Measurements from ENCODE around the gene DUOX1. TPM values are rescaled to one million over a fixed set of nuclear protein-coding genes. Genes with fewer than 3 reads are reported as not detected.

The DUOX1 gene
- total RNA-seq, 3 donors from 2014 or later (not counting 1 experiment from before 2014, with no cell fraction given), result 0.20 TPM; not detected in 2

- Histone ChIP-seq H3K27me3 (ENCODE audit: control insufficient read depth, insufficient read depth, low read length) (peaks cover 40% of the 10 kb centered on the region), H3K27ac (ENCODE audit: low read length) (no peak overlapping the region), H3K36me3 (ENCODE audit: control insufficient read depth, insufficient read depth, low read length) (no peaks in the 10 kb centered on the region), H3K9me3 (ENCODE audit: control insufficient read depth, insufficient read depth, low read length) (no peaks in the 10 kb centered on the region), H3K4me1 (ENCODE audit: control insufficient read depth, insufficient read depth, low read length) (peaks cover 21% of the 10 kb centered on the region), H3K4me3 (ENCODE audit: low read length) (no peak overlapping the region)
- intact Hi-C loops (cut with micrococcal nuclease), result no loop called here
- no peaks in the 10 kb centered on the region for H3K36me3 Mint-ChIP-seq
- TF ChIP-seq CTCF (IDR thresholded peaks at IDR 0.05), result no peak
- DNase-seq (no peak), ATAC-seq (no peak)
- H3K27me3 Mint-ChIP-seq (ENCODE audit: low read depth in 2 of 2), result peaks cover 54 to 69% of the 10 kb centered on the region in 2 donors
- H3K4me3 Mint-ChIP-seq, result no peak overlapping the region
- no peaks in the 10 kb centered on the region for H3K9me3 Mint-ChIP-seq
- WGBS (ENCODE audit: insufficient coverage), result 96% methylated on average over 3 of the region's 3 CpGs
- no peak overlapping the region for H3K27ac Mint-ChIP-seq
- H3K4me1 Mint-ChIP-seq, result peaks cover 0 to 16% of the 10 kb centered on the region in 2 donors
These were observed 1.7 kb downstream of the DUOX1 start for GRCh38 chr15:45131510-45131909.

GRCh38 chr15:45132844-45133560, 3.2 kb downstream of the DUOX1 start:
- Mint-ChIP-seq H3K4me1 (peaks cover 0 to 18% of the 10 kb centered on the region in 2 donors), H3K4me3 (no peak overlapping the region), H3K9me3 (no peaks in the 10 kb centered on the region), H3K27ac (no peak overlapping the region), H3K36me3 (no peaks in the 10 kb centered on the region), H3K27me3 (ENCODE audit: low read depth in 2 of 2) (peaks cover 57 to 63% of the 10 kb centered on the region in 2 donors)
- intact Hi-C loops (cut with micrococcal nuclease), result no loop called here
- Histone ChIP-seq H3K27ac (ENCODE audit: low read length) (no peak overlapping the region), H3K36me3 (ENCODE audit: control insufficient read depth, insufficient read depth, low read length) (no peaks in the 10 kb centered on the region), H3K27me3 (ENCODE audit: control insufficient read depth, insufficient read depth, low read length) (peaks cover 39% of the 10 kb centered on the region), H3K4me3 (ENCODE audit: low read length) (no peak overlapping the region), H3K4me1 (ENCODE audit: control insufficient read depth, insufficient read depth, low read length) (peaks cover 21% of the 10 kb centered on the region), H3K9me3 (ENCODE audit: control insufficient read depth, insufficient read depth, low read length) (no peaks in the 10 kb centered on the region)
- no peak for TF ChIP-seq CTCF (IDR thresholded peaks at IDR 0.05)
- DNase-seq, result no peak
- ATAC-seq, result no peak
- 67% methylated on average over 3 of the region's 3 CpGs for WGBS (ENCODE audit: insufficient coverage)

- Histone ChIP-seq H3K27ac (ENCODE audit: low read length) (no peak overlapping the region), H3K36me3 (ENCODE audit: control insufficient read depth, insufficient read depth, low read length) (no peaks in the 10 kb centered on the region), H3K4me1 (ENCODE audit: control insufficient read depth, insufficient read depth, low read length) (peaks cover 21% of the 10 kb centered on the region), H3K27me3 (ENCODE audit: control insufficient read depth, insufficient read depth, low read length) (peaks cover 38% of the 10 kb centered on the region), H3K4me3 (ENCODE audit: low read length) (no peak overlapping the region), H3K9me3 (ENCODE audit: control insufficient read depth, insufficient read depth, low read length) (no peaks in the 10 kb centered on the region)
- intact Hi-C loops (cut with micrococcal nuclease), result no loop called here
- Mint-ChIP-seq H3K27me3 (ENCODE audit: low read depth in 2 of 2) (peaks cover 52 to 57% of the 10 kb centered on the region in 2 donors), H3K36me3 (no peaks in the 10 kb centered on the region), H3K4me3 (no peak overlapping the region), H3K27ac (no peak overlapping the region), H3K9me3 (no peaks in the 10 kb centered on the region), H3K4me1 (peaks cover 0 to 18% of the 10 kb centered on the region in 2 donors)
- no peak for TF ChIP-seq CTCF (IDR thresholded peaks at IDR 0.05)
- 79% methylated on average over 5 of the region's 5 CpGs for WGBS (ENCODE audit: insufficient coverage)
- DNase-seq, result no peak
- ATAC-seq, result no peak
These were observed 3.7 kb downstream of the DUOX1 start for GRCh38 chr15:45133561-45133920.

- H3K27me3 ChIP-seq (ENCODE audit: control insufficient read depth, insufficient read depth, low read length), result peaks cover 33% of the 10 kb centered on the region
- peak overlapping the region in 1 of 2 donors; percentile 39 for H3K27ac Mint-ChIP-seq
- 92% methylated on average over 7 of the region's 7 CpGs for WGBS (ENCODE audit: insufficient coverage)
- H3K36me3 ChIP-seq (ENCODE audit: control insufficient read depth, insufficient read depth, low read length), result no peaks in the 10 kb centered on the region
- H3K4me3 ChIP-seq (ENCODE audit: low read length), result no peak overlapping the region
- peaks cover 47 to 55% of the 10 kb centered on the region in 2 donors for H3K27me3 Mint-ChIP-seq (ENCODE audit: low read depth in 2 of 2)
- H3K27ac ChIP-seq (ENCODE audit: low read length), result no peak overlapping the region
- H3K9me3 Mint-ChIP-seq, result no peaks in the 10 kb centered on the region
- ATAC-seq (no peak), DNase-seq (no peak)
- TF ChIP-seq CTCF (IDR thresholded peaks at IDR 0.05), result no peak
- no peaks in the 10 kb centered on the region for H3K9me3 ChIP-seq (ENCODE audit: control insufficient read depth, insufficient read depth, low read length)
- intact Hi-C loops (cut with micrococcal nuclease), result no loop called here
- peaks cover 0 to 18% of the 10 kb centered on the region in 2 donors for H3K4me1 Mint-ChIP-seq
- H3K4me3 Mint-ChIP-seq, result peak overlapping the region; percentile 13
- H3K36me3 Mint-ChIP-seq, result no peaks in the 10 kb centered on the region
- H3K4me1 ChIP-seq (ENCODE audit: control insufficient read depth, insufficient read depth, low read length), result peaks cover 18% of the 10 kb centered on the region
These were observed 4.3 kb downstream of the DUOX1 start for GRCh38 chr15:45134046-45134445.

Data from natural killer cell (primary cell).